ENCODE results near the gene FHL5. TPM values are rescaled to one million over a fixed set of nuclear protein-coding genes. Genes with fewer than 3 reads are reported as not detected.

FHL5 gene
- total RNA-seq, 1 experiment from 2014 or later, result not detected

DNA sequence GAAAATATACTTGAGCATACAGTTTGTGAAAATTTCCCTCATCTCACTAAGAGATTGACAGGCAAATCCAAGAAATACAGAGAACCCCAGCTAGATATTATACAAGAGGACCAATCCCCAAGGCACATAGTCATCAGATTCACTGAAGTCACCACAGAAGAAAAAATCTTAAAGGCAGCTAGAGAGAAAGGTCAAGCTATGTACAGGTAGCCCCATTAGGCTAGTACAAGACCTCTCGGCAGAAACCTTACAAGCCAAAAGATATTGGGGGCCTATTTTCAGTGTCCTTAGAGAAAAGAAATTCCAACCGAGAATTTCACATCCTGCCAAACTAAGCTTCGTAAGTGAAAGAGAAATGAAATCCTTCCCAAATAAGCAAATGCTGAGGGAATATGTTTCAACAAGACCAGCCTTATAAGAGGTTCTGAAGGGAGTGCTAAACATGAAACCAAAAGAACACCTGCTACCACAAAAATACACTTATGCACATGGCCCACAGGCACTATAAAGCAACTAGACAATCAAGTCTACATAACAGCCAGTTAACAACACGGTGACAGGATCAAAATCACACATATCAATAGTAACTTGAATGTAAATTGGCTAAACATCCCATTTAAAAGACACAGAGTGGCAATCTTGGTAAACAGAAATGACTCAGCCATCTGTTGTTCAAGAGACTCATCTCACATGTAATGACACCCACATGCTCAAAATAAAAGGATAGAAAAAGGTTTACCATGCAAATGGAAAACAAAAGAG is 96.3 kb downstream of the FHL5 start:
- Mint-ChIP-seq H3K36me3 (ENCODE audit: insufficient read depth, unreplicated experiment) (no peaks in the 10 kb centered on the region), H3K4me3 (ENCODE audit: low read depth, unreplicated experiment) (no peak overlapping the region), H3K9me3 (ENCODE audit: low read depth, unreplicated experiment) (peaks cover 2% of the 10 kb centered on the region), H3K27me3 (ENCODE audit: unreplicated experiment) (no peaks in the 10 kb centered on the region), H3K4me1 (ENCODE audit: low read depth, unreplicated experiment) (no peaks in the 10 kb centered on the region), H3K27ac (ENCODE audit: unreplicated experiment) (no peak overlapping the region)
- CTCF ChIA-PET, result no interaction called here
- DNase-seq, result no peak
- BruUV-seq (replicated peaks), result no TSS peak
- TF ChIP-seq, protein P1, sequence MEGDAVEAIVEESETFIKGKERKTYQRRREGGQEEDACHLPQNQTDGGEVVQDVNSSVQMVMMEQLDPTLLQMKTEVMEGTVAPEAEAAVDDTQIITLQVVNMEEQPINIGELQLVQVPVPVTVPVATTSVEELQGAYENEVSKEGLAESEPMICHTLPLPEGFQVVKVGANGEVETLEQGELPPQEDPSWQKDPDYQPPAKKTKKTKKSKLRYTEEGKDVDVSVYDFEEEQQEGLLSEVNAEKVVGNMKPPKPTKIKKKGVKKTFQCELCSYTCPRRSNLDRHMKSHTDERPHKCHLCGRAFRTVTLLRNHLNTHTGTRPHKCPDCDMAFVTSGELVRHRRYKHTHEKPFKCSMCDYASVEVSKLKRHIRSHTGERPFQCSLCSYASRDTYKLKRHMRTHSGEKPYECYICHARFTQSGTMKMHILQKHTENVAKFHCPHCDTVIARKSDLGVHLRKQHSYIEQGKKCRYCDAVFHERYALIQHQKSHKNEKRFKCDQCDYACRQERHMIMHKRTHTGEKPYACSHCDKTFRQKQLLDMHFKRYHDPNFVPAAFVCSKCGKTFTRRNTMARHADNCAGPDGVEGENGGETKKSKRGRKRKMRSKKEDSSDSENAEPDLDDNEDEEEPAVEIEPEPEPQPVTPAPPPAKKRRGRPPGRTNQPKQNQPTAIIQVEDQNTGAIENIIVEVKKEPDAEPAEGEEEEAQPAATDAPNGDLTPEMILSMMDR (IDR thresholded peaks at IDR 0.05; ENCODE audit: unreplicated experiment), result no peak
- intact Hi-C loops (cut with micrococcal nuclease; ENCODE audit: unreplicated experiment), result no loop called here

Other genes starting within 250 kb of the FHL5 start
- 16.5 and 19.3 TPM in 2 replicates for gene UFL1, start 41.3 kb upstream of the FHL5 start, total RNA-seq (2022)